GM19025 (cell line): ENCODE results near the gene RAB25.

Experiments
- ATAC-seq: cut with Tn5 transposase; IDR thresholded peaks from one replicate; pipeline ENCODE4 v1.9.1; 2021; ENCODE audit warnings: mild to moderate bottlenecking, low read depth, moderate library complexity; ENCODE audit not compliant: unreplicated experiment

The RAB25 gene

GRCh38 chr1:156076609-156077429 is 15.9 kb downstream of the RAB25 start:
- ATAC-seq = peak; percentile 57

DNA sequence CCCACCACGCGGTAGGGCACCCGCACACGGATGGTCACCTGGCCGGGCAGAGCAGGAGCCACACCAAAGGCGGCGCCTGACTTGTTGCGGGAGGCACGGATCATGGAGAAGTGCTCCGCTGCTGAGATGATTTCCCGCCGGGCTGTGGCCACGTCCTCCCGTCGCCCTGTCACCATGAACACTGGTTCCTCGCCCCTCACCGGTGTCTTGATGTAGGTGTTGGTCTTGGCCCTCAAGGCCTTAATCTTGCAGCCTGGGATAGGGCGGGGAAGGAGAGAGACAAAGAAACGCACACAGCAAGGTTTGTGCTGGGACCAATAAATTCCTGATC is 16.4 kb downstream of the RAB25 start:
- no peak for ATAC-seq

GRCh38 chr1:156078728-156079127 is 17.8 kb downstream of the RAB25 start:
- ATAC-seq = no peak

DNA sequence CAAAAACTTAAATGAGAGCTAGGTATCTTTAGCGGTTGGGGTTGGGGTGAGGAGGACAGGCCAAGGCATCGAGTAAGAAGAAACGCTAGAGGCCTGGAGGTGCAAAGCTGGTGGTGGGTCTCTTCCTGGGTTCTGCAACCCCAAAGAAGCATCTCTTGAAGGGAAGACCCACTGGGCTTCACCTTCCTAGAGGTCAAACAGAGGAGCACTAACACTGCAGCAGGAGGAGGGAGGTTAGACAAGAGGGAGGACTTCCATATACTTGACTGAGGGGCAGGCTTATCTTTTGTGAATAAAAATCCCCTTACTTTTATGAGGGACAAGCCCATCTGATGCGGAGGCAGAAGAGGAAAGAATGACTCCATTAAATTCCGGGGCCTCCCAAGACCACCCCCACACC is 18.8 kb downstream of the RAB25 start:
- no peak for ATAC-seq

- ATAC-seq = no peak
Measured at GRCh38 chr1:156080241-156080862, 19.4 kb downstream of the RAB25 start.

- no peak for ATAC-seq
Measured at GRCh38 chr1:156080863-156081179, 19.9 kb downstream of the RAB25 start.

- no peak for ATAC-seq
Measured at GRCh38 chr1:156081180-156081916, 20.4 kb downstream of the RAB25 start.

DNA sequence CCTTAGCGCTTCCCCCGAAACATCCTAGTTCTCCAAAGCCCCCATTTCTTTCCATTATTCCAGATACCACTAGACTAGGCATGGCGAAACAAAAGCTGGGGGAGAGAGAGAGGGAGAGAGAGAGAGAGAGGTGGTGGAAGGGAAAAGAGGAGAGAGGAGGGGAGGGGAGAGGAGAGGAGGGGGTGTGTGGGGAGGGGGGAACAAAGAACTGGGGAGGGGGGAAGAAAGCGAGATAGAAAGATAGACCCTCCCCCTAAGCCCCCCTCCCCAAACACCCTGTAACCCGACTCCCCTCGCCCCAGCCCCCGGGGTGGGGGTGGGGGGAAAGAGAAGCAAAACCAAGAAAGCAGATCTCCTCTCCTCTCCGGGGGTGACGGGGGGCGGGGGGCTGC is 21.0 kb downstream of the RAB25 start:
- ATAC-seq = no peak

DNA sequence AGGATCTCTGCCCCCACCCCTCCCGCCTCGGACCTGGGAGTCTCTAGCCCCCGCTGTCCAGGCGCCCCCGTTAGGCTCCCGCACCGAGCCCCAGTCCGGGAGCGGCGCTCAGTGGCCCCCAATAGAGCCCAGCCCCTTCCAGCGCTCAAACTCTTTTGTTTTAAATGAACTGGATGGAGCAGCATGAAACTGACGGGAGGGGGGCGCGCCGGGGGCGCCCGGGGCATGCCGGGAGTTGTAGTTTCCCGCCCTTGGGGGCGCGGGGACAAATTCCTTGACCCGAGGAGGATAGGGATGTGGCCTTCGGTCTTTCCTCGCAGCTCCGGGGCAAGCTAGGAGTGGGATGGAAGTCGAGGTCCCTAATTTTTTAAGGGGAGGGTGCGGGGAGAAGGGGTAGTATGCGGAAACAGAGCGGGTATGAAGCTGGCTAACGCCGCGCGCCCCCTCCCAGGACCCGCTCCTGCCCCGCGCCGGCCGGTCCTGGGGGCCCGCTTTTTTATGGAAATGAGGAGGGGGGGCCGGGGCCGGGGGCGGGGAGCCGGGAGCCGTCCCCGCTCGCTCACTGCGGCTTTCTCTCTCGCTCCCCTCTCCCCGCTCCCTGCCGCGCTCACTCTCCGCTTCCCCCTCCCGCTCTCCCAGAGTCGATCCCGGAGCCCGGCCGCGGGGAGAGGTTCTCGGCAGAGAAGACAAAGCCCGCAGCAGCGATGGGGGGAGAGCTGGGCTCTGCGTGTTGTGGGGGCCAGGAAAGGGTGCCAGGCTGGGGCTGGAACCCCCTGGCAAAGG is 21.5 kb downstream of the RAB25 start, which contains the start of gene MEX3A:
Gene MEX3A (minus strand): TSS at position 157 of the 783 bp plus-strand sequence. CDS start 467 bp downstream, outside the sequence.
- ATAC-seq = no peak

GRCh38 chr1:156083800-156084790 is 23.1 kb downstream of the RAB25 start:
- ATAC-seq = no peak

DNA sequence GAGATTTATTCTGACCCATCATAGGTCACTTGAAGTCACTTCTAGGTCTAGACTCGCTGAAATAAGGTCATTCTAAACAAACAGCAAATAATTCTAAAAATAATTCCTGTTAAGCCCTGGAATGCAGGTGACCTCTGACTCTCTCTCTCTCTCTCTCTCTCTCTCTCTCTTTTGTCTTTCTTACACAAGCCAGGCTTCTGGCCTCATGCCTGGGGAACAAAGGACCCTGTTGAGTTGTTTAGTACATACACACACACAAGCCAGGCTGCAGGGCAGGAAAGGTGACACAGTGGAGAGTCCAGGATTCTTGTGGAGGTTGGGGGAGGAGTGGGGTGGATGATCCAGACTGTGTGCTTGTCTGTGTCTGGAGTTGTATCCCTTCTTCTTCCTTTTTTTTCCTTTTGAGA is 25.3 kb downstream of the RAB25 start:
- no peak for ATAC-seq

DNA sequence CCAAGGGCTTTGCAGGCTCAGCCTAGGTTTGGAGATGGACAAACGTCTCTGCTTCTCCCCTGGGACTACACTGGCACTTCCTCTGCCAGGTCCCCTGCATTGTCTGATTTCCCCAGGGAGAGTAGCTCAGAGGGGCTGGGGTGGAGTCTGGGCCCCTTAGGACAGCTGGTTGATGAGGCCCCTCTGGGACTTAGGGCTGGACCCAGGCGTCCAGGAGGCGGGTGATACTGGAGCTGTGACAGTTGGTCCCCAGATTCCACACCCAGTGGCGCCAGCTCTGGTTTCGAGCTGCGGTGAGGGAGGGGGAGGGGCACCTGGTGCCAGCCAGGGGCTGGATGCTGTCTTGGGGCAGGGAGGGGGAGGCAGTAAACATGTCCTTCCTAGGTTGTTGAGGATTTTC is 28.7 kb downstream of the RAB25 start:
- ATAC-seq = no peak

GRCh38 chr1:156090138-156090839 is 29.3 kb downstream of the RAB25 start:
- ATAC-seq = no peak

GRCh38 chr1:156090840-156091188 is 29.9 kb downstream of the RAB25 start:
- no peak for ATAC-seq

DNA sequence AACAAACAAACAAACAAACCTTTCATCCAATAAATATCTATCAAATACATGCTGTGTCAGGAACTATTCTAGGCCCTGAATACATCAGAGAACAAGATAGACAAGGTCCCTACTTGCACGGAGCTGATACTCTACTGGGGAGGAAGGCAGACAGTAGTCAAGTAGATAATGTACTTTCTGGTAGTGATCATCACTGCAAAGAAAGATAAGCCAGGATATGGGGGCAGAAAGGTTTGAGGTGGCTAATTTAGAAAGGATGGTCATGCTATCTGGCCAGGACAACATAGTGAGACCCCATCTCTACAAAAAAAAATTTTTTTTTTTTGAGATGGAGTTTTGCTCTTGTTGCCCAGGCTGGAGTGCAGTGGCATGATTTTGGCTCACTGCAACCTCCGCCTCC is 30.6 kb downstream of the RAB25 start:
- ATAC-seq = no peak

DNA sequence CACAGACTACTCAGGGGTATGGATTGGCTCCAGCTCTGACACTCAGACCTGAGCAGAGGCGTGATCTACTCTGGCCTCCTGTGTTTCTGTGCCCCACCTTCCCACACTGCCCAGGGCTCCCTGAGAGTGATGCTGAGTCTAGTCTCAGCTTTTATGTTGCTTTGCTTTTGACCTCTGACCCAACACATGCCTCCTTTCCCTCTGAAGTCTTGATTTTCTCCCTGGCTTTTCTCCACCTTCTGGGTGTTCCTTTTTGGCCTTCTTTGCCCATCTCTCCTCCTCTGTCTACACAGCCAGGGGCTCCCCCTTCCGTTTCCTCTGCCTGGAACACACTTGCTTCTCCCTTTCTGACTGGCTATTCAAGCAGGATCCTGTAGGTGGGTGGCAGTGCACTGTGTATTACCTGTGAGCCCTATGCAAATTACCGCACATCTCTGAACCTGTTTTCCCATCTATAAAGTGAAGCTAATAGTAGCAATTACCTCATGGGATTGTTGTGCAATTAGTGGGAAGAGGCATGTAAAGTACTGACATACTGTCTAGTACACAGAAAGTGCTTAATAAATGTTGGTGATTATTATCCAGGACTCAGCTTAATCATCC is 35.0 kb downstream of the RAB25 start:
- ATAC-seq = no peak

DNA sequence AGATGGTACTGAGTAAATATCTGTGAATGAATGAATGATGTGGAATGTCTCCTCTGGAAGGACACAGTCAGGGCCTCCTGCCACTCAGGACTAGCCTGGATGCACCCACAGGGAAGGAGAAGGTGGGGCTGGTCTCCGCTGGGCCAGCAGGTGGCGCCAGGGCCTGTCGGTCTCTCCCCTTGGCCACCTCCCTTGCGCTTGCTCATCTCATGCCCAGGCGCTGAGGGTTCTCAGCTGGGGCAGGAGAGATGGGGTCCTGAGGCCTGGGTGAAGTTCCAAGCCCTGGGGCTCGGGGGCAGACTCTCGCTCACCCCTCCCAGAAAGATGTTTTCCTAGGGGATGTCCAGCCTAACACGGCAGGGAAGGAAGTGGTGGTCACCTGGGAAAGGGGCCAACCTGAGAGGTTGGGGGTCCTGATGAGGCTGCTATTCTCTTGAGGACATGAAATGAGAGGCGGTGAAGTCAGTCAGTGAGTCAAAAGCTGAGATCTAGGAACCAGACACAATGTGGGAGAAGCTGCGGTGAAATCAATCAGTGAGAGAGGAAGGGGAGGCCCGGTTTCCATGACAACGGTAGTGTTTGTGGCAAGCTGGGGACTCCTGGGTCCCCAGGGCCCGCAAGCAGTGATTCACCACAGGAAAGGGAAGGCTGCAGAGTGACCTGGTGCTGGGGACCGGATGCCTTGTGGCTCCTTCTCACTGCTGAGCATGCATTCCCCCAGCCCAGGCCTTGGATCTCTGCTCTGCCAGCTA is 35.9 kb downstream of the RAB25 start:
- peak; percentile 59 for ATAC-seq
